COLO668 (cell line): Measurements from ENCODE around the gene NT5C.
A peak's percentile ranks its signal among the peaks of the same experiment; 100 is the strongest.

Source experiments
- DNase-seq: peaks from one replicate; lab custom pipeline; 2025; ENCODE audit not compliant: unreplicated experiment; lab: John Stamatoyannopoulos, UW

Gene NT5C

DNA sequence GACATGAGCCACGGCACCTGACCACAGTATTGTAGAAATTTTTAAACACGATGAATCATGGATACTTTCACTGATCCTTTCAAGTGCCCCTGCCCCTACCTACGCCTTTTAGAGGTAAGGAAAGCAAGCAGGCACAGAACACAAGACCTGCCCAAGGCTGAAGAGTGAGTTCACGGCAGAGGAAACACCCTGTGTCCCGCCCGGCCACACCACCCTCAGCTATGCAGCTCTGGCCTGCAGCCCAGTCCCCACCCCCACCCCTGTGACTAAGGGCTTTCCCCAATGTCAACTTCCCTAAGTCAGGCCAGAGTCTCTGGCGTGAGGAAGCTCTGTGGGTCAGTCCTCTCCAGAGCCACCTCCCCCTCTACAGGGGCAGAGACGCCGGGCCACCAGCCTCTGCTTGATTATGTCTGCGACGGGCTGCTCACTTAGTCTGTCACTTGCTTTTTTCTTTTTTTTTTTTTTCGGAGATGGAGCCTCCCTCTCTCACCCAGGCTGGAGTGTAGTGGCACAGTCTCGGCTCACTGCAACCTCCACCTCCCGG, 35.4 kb downstream of the NT5C start:
- peak; percentile 25 for DNase-seq

DNA sequence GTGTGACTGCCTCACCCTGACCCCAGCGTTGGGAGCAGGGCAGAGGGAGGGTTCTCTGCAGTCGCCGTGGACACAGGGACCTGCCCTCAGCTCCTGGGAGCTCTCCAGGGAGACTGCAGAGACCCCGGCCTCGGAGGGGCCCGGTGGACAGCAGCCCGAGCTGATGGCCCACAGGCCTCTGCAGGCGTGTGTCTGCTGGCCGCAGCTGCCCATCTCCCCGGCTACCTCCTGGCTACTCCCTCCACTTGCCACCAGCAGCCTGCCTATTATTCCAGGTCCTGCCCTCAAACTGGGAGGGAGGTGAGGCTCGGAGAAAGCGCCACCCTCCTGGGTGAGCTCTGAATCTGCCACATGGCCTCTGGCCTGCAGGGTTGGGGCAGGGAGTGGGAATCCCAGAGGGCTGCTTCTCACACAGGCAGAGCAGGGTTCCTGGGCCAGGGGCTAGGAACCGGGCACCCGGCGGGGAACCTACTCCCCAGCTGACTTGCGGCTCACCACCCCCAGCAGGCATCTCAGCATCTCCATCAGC, 36.6 kb downstream of the NT5C start:
- DNase-seq = no peak

DNA sequence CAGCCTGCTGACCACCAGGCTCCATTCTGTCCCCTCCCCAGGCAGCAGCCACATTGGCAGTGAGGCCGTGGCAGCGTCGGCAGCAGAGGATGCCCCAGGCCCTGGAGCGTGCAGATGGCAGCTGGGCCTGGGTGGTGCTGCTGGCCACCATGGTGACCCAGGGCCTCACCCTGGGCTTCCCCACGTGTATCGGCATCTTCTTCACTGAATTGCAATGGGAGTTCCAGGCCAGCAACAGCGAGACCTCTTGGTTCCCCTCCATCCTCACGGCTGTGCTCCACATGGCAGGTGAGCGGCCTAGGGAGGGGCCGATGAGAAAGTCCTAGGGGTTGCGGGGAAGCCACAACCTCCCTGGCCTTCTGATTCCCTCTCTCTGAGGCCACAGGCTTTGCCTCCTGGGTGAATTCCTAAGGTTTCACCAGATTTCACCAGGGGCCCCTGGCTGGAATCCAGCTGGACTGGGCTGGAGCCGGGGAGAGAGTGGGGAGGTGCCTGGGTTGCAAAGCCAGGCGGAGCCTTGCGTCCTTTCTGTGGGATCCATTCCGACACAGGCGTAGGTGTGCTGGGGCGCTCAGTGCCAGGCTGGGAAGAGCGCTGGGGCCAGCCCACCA, 37.9 kb downstream of the NT5C start:
- DNase-seq = no peak

DNA sequence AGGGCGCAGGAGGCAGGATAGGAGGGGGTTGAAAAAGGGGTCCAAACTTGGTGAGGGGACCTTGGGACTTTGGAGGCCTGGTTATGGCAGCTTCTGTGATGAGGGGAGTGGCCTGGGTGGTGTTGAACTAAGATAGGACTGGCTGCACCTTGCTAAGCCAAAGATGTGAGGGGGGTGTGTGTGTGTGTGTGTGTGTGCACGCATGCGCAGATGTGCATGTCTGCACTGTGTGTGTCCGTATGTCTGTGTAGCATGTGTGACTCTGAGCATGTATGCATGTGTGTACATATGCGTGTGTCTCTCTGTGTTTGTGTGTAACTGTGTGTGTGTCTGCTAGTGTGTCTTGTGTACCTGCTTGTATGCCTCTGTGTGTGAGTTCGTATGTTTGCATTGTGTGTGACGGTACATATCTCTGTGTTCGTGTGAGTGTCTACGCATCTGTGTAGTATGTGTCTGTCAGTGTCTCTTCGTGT, 39.7 kb downstream of the NT5C start:
- no peak for DNase-seq

DNA sequence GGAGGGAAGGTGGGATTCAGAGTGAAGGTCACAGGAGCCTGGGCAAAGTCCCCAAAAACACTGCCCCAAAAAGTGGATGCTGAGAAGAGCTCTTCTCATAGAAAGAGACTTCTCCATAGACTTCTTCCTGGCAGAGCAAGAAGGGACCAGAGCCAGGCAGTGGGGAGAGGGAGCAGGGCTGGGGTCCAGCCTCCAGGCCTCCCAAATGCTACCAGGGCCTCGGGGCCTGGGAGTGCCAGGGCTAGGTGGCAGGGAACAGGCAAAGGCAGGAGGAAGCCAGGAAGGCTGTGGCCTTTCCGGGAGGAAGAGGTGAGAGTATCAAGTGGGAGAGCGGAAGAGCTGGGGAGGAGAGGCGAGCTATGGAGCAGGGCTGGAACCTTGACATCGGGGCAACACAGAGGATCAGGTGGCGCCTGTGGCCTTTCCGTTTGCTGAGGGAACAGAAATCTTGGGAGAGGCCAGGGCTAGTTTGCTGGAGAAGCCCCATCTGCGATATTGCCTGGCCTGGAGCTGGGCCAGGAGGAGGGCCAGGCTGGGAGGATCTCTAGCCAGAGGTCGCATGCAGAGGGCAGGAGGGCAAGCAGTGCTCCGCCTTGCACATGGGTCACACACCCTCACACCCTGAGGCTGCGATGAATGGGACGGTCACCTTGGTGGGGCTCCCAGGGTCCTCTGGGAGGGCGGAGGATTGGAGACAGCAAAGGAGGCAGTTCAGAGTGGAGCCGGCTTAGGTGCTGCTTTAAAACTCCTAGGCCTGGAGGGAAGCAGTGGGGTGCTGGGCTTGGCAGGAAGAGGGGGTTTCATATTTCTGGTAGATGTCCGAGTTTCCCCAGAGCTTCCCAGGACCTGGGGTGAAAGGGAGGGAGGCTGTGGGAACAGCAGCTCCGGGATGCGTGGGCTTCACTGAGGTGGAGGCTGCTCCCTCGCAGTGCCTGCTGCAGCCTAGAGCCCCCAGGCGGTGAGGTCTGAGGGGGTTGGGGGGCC, 40.4 kb downstream of the NT5C start:
- no peak for DNase-seq

DNA sequence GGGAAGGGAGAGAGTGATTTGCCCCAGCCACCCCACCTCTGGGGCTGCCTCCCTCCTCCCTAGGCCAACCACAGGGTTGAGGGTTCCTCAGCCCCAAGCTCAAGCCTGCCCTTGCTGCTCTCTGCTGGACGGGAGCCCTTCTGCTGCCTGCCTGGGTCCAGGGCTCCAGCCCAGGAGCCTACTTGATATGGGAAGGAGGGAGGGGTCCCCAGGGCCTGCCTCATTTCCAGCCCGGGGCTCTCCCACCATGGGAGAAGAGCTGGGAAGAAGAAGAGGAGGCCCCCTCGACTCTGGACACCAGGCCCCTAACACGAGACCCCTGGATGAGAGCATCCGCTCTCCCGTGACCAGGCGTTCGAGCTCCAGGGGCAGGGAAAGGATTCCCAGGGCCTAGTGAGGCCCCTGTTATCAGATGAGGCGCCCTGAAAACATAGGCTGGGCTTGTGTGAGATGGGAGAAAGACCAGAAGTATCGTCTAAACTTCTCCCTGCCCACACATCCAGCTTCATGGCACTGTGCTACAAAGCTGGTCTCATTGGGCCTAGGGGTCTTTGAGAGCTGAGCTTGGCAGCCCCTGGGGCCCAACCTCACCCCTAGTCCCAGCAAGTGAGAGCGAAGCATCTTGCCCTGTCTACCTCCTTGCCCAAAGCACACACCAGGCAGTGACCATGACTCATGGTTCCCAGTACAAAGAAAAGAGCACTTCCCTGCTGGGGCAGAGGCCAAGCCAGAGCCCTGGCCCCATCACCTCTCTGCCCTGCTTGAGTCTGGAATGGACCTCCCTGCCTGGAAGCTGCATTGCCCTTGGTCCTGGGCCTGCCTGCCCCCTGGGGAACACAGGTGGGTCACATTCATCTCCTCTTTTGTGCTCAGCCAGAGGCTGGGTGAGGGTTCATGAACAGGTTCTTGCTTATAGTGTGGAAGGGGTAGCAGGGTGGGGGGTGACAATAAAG, 42.8 kb downstream of the NT5C start:
- DNase-seq = no peak

DNA sequence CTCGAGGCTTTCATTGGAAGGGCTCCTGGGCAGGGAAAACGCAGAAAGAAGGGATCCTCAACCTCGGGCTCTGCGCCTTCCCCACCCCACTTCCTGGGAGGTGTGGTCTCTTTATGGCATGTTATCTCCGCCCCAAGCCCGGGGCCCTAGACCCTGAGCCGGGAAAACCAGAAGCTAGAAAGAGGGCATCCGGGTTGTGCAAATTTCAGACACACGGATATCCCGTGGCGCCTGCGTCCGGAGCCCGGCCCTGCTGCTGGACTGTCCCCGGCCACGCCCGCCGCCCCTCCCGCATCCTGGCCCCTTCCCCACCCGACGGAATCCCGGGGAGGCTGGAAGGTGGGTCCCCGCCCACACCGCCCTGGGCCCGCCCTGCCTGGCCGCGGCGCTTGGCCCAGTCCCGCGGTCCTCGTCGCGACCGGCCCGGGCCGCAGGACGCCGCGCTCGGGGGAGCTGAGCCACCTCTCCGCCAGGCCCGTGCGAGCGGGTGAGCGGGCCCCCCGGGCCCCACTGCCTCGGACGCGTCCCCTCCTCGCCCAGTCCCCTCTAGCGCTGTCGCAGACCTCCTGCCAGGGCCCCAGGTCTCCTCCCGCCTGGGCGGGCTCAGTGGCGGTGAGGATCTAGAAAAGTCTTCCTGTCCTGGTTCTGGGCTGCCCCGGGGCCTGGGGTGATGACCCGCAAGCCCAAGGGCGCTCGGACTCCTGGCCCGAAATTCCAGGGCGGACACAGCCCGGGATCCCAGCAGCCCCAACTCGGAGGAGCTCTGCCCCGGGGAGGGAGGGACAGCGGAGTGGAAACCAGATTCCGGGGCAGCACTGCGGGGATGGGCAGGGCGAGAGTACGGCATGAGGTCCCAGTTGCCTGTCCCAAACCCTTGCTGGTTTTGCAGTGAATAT, 43.7 kb downstream of the NT5C start, which contains the start of gene SLC16A5:
Gene SLC16A5, plus strand, starts transcription at position 397 of the 896 bp plus-strand sequence. CDS start 5,683 bp downstream, outside the sequence.
- DNase-seq = peak; percentile 20

DNA sequence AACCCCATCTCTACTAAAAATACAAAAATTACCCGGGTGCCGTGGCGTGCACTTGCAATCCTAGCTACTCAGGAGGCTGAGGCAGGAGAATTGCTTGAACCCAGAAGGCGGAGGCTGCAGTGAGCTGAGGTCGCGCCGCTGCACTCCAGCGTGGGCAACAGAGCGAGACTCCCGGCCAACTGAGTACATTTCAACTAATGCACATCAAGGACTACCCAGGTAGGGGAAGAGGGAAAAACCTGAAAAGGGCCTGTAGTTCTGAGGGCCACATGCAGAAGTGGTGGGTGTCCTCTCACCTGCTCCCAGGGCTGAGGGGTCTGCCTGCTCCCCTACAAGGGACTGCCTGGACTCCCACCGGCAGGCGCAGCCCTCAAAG, 44.4 kb downstream of the NT5C start:
- no peak for DNase-seq

DNA sequence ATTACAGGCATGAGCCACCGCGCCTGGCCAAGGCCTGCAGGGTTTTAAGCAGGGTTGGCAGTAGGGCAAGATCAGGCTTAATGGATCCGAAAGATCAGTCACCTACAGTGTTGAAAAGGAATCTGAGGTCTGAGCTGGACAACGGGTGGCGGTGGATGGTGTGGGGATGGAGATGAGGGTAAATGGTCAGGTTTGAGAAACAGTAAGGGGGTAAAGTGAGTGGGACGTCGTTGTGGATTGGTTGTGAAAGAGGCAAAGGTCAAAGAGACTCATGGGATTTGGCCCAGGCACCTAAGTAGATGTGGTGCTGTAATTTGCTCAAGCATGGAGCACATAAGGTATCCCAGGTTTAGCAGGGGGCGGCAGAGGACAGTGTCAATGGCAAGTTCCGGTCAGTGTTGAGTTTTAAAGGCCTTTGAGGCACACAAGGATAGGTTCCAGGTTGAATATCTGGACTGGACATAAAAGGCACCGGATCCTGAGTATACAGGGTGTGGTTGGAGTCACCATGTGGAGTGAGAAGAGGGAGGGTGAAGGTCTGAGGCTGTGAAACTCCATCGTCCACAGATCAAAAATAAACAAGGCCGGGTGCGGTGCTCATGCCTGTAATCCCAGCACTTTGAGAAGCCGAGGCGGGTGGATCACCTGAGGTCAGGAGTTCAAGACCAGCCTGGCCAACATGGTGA, 44.9 kb downstream of the NT5C start:
- DNase-seq = no peak

DNA sequence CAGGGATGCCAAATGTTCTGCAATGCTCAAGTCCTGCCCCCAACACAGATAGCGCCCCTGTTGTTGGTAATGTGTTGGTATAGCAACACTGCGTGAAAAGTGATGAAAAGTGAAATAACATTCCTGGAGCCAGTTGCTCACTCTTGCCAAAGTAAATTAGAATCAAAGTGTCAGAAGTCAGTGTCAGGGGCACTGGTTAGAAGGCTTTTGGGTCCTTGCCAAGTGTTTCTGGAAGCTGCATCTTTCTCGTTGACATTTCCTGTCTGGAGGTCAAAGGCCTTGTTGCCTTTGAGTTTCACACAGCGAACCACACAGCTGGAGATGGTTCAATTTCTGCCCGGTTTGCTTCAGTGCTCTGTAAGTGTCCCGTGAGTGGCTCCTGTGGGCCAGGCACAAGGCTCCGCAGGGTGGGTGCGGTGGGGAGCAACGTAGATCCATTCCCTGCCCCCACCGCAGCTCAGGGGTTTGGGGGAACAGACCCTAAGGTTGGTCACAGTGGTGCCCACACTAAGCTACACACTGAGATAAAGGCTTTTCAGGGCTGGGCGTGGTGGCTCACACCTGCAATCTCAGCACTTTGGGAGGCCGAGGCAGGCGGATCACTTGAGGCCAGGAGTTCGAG, 47.4 kb downstream of the NT5C start:
- DNase-seq = no peak

DNA sequence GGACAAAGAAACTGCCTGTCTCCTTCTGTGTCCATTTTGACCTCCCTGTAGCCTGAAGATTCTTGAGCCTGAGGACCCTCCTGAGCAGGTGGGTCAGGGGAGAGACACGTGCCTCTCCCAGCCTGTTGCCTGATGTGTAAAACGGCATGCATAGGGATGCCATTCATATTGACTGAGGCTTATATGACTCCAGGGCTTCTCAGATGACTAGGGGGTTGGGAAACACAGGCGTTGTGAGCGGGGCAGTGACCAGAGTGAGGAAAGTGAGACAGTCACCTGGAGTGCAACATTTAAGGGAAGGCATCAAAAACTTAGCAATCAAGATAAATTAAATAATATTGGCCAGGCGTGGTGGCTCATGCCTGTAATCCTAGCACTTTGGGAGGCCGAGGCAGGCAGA, 48.9 kb downstream of the NT5C start:
- DNase-seq = no peak

DNA sequence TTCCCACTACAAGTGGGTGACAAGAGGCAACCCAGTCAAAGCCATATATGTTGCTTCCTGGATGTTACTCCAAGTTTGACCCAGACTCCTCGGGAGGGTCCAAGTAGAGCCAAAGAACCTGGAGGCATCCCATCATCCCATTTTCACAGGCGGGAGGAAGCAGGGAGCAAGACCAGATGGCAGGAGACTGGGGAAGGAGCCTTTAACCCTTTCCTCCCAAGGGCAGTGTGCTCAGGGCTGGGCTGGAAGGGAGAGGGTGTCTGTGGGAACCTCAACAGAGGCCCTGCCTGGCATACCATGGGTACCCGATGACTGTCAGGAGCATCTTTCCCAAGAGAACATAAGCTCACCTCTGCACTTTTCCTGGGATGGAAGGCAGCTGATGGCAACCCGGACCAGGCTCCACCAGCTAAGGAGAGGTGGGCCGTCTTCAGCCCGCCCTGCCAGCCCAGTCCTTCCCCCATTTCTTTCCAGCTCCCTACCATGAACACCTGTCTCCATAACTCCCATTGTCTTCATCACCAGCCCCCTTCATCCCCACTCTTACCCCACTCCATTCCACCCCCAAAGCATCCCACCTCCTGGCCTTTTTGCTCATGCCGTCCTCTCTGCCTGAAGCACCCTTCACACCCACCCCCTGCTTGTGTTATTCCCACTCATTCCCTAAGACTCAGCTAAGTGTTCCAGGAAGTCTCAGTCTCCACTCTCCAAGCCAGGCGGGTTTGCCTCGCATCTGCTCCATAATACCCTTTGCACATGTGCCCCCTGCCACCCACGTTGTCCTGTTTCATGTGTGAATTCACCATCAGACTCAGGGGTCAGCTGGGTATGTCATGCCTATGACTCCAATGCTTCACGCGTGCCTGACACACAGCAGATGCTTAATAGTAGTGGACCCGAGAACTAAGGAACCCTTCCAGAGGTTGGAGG, 49.7 kb downstream of the NT5C start:
- DNase-seq = no peak
